Esophagus squamous epithelium (tissue), 4 donors: ENCODE measurements around the gene AMZ2.

Experiments
- CTCF ChIP-seq, 6 experiments: fragments of 450-650 bp in 4 of 6; fragments of 200-600 bp in 2 of 6; sonication (generic) in 2 of 6; IDR thresholded peaks; one replicate each; pipeline ENCODE4 v1.5.1; 2016 to 2019; ENCODE audit warnings: antibody characterized with exemption in 6 of 6, mild to moderate bottlenecking in 4 of 6, moderate library complexity in 4 of 6
- POLR2A ChIP-seq, 4 donors: fragments of 450-650 bp; IDR thresholded peaks; one replicate each; pipeline ENCODE4 v1.6.1; 2017; ENCODE audit warnings: antibody characterized with exemption in 4 of 4, mild to moderate bottlenecking in 4 of 4, moderate library complexity in 3 of 4

- TF ChIP-seq CTCF (IDR thresholded peaks at IDR 0.05) (no peak), POLR2A (IDR thresholded peaks at IDR 0.05) (no peak)
These were observed 7.3 kb downstream of the AMZ2 start for GRCh38 chr17:68255151-68255550.
